Activated CD4-positive, alpha-beta T cell treated with anti-CD3 and anti-CD28 coated beads for 48 hours (primary cell): Measurements from ENCODE around the gene INAVA.
"Not testable (repeated sequence)": the region's sequence is repeated elsewhere in the genome, so short reads cannot be mapped to it uniquely, and the experiment has no call there.

Experiments
- DNase-seq: peaks from one replicate; pipeline ENCODE4 v3.0.0-alpha.2; 2020

The INAVA gene

GRCh38 chr1:200899954-200900867 is 5.5 kb downstream of the INAVA start:
- no peak for DNase-seq

GRCh38 chr1:200900877-200901276 is 6.2 kb downstream of the INAVA start:
- DNase-seq: no peak

- DNase-seq: no peak
These were observed 6.7 kb downstream of the INAVA start for GRCh38 chr1:200901350-200901749.

GRCh38 chr1:200901796-200902444 is 7.2 kb downstream of the INAVA start:
- no peak for DNase-seq

GRCh38 chr1:200903793-200904192 is 9.1 kb downstream of the INAVA start:
- DNase-seq: no peak

- DNase-seq: no peak
These were observed 10.1 kb downstream of the INAVA start for GRCh38 chr1:200904772-200905171.

GRCh38 chr1:200905411-200906052 is 10.8 kb downstream of the INAVA start:
- peak; percentile 55 for DNase-seq

GRCh38 chr1:200906491-200906890 is 11.8 kb downstream of the INAVA start:
- no peak for DNase-seq

GRCh38 chr1:200907611-200908097 is 13.0 kb downstream of the INAVA start:
- DNase-seq: no peak

GRCh38 chr1:200908191-200908868 is 13.6 kb downstream of the INAVA start:
- DNase-seq: no peak

- no peak for DNase-seq
These were observed 14.4 kb downstream of the INAVA start for GRCh38 chr1:200909071-200909470.

- no peak for DNase-seq
These were observed 15.1 kb downstream of the INAVA start for GRCh38 chr1:200909757-200910239.

GRCh38 chr1:200911361-200911760 is 16.7 kb downstream of the INAVA start:
- no peak for DNase-seq

- not testable (repeated sequence) for DNase-seq
These were observed 17.2 kb downstream of the INAVA start for GRCh38 chr1:200911936-200912335.

- DNase-seq: no peak
These were observed 18.2 kb downstream of the INAVA start for GRCh38 chr1:200912737-200913407.

GRCh38 chr1:200916152-200916551 is 21.5 kb downstream of the INAVA start:
- DNase-seq: no peak

- no peak for DNase-seq
These were observed 22.0 kb downstream of the INAVA start for GRCh38 chr1:200916681-200917080.

GRCh38 chr1:200917291-200917817 is 22.7 kb downstream of the INAVA start:
- no peak for DNase-seq

GRCh38 chr1:200918006-200918405 is 23.3 kb downstream of the INAVA start:
- no peak for DNase-seq

GRCh38 chr1:200919386-200919785 is 24.7 kb downstream of the INAVA start:
- no peak for DNase-seq

GRCh38 chr1:200921571-200922110 is 26.9 kb downstream of the INAVA start:
- no peak for DNase-seq

- DNase-seq: no peak
These were observed 27.7 kb downstream of the INAVA start for GRCh38 chr1:200922406-200922805.
